GM10266 (cell line): ENCODE measurements around the gene CT55.

Experiments
- DNase-seq: peaks from one replicate; pipeline ENCODE4 v3.0.0; 2012; ENCODE audit errors: extremely low spot score
- TF ChIP-seq, protein P1 (sequence below): IDR thresholded peaks from 2 replicates; pipeline ENCODE4 v1.5.1; 2012; ENCODE audit warnings: mild to moderate bottlenecking, low read depth; ENCODE audit not compliant: control insufficient read depth, insufficient read depth; ENCODE audit errors: missing control alignments

The CT55 gene

DNA sequence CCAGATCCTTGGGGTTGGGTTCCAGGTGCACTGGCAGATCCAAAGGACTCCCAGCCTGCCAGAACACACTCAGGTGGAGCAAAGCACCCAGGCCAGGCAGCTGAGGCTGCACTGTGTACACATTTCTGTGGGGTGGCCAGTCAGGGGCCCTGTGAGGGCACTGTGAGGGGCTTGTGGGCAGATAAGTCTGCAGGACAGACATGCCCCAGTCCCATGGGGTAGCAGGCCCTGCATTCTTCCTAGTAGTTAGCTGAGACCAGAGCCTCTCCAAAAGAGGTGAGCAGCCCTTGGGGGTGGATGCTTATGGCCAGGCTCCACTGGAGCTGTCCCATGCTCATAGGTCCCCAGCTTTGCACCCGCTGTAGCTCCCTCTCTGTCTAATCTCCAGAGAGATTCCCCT, 58.5 kb downstream of the CT55 start:
- TF ChIP-seq, protein P1, sequence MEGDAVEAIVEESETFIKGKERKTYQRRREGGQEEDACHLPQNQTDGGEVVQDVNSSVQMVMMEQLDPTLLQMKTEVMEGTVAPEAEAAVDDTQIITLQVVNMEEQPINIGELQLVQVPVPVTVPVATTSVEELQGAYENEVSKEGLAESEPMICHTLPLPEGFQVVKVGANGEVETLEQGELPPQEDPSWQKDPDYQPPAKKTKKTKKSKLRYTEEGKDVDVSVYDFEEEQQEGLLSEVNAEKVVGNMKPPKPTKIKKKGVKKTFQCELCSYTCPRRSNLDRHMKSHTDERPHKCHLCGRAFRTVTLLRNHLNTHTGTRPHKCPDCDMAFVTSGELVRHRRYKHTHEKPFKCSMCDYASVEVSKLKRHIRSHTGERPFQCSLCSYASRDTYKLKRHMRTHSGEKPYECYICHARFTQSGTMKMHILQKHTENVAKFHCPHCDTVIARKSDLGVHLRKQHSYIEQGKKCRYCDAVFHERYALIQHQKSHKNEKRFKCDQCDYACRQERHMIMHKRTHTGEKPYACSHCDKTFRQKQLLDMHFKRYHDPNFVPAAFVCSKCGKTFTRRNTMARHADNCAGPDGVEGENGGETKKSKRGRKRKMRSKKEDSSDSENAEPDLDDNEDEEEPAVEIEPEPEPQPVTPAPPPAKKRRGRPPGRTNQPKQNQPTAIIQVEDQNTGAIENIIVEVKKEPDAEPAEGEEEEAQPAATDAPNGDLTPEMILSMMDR, result no peak
- DNase-seq, result no peak

GRCh38 chrX:135112096-135112729, 59.0 kb downstream of the CT55 start:
- peak; percentile 6 for DNase-seq
- TF ChIP-seq, protein P1, result peak; percentile 67

GRCh38 chrX:135109554-135109953, 61.6 kb downstream of the CT55 start:
- DNase-seq, result no peak
- TF ChIP-seq, protein P1, result no peak
